ENCODE data around the gene PXDN.
A peak's percentile ranks its signal among the peaks of the same experiment; 100 is the strongest.

Gene PXDN

DNA sequence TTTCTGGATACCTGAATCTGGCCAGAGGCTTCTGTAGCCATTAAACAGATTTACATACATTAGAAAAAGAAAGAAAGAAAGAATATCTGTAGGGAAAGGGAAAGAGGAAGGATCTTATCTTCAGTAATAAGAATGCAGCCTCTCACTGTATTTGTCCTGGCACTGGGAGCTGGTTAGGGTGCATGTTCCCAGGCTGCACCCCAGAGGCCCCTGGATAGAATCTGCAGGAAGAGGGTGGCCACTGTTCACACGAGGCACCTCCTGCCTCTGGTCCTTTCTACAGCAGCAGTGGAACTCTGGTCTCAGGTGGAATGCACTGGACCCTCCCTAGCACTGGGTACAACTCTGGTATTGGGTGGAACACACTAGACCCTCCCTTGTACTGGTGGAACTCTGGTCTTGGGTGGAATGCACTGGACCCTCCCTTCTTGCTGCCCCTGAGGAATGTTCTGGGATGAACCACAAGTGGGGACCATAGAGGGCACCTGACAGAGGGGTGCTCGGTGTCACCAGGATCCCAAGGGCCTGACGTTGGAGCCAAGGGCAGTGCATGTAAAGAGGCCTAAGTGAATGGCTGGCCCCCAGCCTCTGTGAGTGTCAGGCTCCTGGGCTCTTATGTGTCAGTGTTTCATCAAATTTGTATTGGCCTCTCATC, 27.4 kb upstream of the PXDN start:
- no peak overlapping the region for H2AFZ ChIP-seq (ENCODE audit: low read length)
- no peaks in the 10 kb centered on the region for H3K9me2 ChIP-seq (replicated peaks; ENCODE audit: insufficient read depth, low read length)
- no peak overlapping the region for H3K27ac ChIP-seq (ENCODE audit: low read length)
- H3K4me1 ChIP-seq (ENCODE audit: low read length), result no peaks in the 10 kb centered on the region
- no peaks in the 10 kb centered on the region for H3F3A ChIP-seq (ENCODE audit: insufficient read depth, low read length)
- no peaks in the 10 kb centered on the region for H4K20me1 ChIP-seq (ENCODE audit: insufficient read depth, low read length)
- TF ChIP-seq EZH2 (optimal IDR thresholded peaks at IDR 0.05; ENCODE audit: low read depth, low read length) (no peak), EZH2phosphoT487 (IDR thresholded peaks at IDR 0.05; ENCODE audit: low read length) (no peak)
- TF ChIP-seq, protein P1, sequence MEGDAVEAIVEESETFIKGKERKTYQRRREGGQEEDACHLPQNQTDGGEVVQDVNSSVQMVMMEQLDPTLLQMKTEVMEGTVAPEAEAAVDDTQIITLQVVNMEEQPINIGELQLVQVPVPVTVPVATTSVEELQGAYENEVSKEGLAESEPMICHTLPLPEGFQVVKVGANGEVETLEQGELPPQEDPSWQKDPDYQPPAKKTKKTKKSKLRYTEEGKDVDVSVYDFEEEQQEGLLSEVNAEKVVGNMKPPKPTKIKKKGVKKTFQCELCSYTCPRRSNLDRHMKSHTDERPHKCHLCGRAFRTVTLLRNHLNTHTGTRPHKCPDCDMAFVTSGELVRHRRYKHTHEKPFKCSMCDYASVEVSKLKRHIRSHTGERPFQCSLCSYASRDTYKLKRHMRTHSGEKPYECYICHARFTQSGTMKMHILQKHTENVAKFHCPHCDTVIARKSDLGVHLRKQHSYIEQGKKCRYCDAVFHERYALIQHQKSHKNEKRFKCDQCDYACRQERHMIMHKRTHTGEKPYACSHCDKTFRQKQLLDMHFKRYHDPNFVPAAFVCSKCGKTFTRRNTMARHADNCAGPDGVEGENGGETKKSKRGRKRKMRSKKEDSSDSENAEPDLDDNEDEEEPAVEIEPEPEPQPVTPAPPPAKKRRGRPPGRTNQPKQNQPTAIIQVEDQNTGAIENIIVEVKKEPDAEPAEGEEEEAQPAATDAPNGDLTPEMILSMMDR (IDR thresholded peaks at IDR 0.05; ENCODE audit: low read length), result no peak
- H3K79me2 ChIP-seq (ENCODE audit: low read length), result no peaks in the 10 kb centered on the region
- H3K4me2 ChIP-seq (ENCODE audit: low read depth, low read length), result no peak overlapping the region
- DNase-seq, result no peak
- no peaks in the 10 kb centered on the region for H3K27me3 ChIP-seq (replicated peaks; ENCODE audit: insufficient read depth, low read length)
- no peak overlapping the region for H3K4me3 ChIP-seq (ENCODE audit: low read length)
- H3K9ac ChIP-seq (ENCODE audit: low read length), result no peak overlapping the region
- no peaks in the 10 kb centered on the region for H3K9me3 ChIP-seq (replicated peaks; ENCODE audit: insufficient read depth, low read length)
- no peaks in the 10 kb centered on the region for H3K36me3 ChIP-seq (replicated peaks; ENCODE audit: insufficient read depth, low read length)

DNA sequence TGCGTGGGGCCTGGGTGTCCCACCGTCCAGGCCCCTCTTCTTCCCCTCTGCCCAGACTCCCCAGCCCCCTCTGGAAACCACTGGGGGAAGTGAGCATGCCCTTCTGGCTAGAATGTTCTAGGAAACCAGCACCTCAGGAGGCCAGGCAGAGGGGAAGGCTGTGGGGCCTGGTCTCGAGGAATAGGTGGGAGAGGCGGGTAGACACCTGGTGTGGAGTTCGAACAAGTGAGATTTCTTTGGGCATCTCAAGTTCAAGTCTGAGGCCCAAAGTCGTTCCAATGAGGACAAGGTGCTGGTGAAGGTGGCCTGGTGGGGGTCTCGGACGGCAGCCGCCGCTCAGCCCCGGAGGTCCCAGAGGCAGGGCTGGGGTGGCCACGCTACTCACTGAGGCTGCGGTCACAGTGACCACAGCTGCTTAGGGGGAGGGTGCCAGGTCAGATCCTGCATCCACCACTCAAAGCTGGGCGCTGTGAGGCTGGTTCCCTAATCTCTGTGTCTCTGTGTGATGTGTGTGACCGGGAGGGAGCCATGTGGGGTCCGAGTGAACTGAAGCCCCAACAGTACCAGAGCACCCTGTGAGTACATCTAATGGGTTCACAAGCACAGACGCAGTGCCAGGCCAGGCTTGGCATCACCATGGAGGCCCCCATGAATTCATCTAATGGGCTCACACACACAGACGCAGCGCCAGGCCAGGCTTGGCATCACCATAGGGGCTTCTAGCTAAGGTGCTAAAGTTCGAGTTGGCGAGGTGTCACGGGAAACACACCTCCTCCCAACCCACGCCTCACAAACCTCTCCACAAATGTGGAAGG, 26.5 kb upstream of the PXDN start:
- Histone ChIP-seq H3K9me2 (replicated peaks; ENCODE audit: insufficient read depth, low read length) (no peaks in the 10 kb centered on the region), H3K9ac (ENCODE audit: low read length) (no peak overlapping the region), H3K27me3 (replicated peaks; ENCODE audit: insufficient read depth, low read length) (no peaks in the 10 kb centered on the region), H3F3A (ENCODE audit: insufficient read depth, low read length) (no peaks in the 10 kb centered on the region), H3K4me2 (ENCODE audit: low read depth, low read length) (no peak overlapping the region), H3K36me3 (replicated peaks; ENCODE audit: insufficient read depth, low read length) (no peaks in the 10 kb centered on the region), H3K4me1 (ENCODE audit: low read length) (no peaks in the 10 kb centered on the region), H3K4me3 (ENCODE audit: low read length) (no peak overlapping the region), H2AFZ (ENCODE audit: low read length) (no peak overlapping the region), H3K27ac (ENCODE audit: low read length) (no peak overlapping the region), H3K9me3 (replicated peaks; ENCODE audit: insufficient read depth, low read length) (no peaks in the 10 kb centered on the region), H4K20me1 (ENCODE audit: insufficient read depth, low read length) (no peaks in the 10 kb centered on the region), H3K79me2 (ENCODE audit: low read length) (no peaks in the 10 kb centered on the region)
- DNase-seq, result no peak
- TF ChIP-seq, protein P1 (IDR thresholded peaks at IDR 0.05; ENCODE audit: low read length), result no peak
- TF ChIP-seq EZH2phosphoT487 (IDR thresholded peaks at IDR 0.05; ENCODE audit: low read length) (no peak), EZH2 (optimal IDR thresholded peaks at IDR 0.05; ENCODE audit: low read depth, low read length) (no peak)

DNA sequence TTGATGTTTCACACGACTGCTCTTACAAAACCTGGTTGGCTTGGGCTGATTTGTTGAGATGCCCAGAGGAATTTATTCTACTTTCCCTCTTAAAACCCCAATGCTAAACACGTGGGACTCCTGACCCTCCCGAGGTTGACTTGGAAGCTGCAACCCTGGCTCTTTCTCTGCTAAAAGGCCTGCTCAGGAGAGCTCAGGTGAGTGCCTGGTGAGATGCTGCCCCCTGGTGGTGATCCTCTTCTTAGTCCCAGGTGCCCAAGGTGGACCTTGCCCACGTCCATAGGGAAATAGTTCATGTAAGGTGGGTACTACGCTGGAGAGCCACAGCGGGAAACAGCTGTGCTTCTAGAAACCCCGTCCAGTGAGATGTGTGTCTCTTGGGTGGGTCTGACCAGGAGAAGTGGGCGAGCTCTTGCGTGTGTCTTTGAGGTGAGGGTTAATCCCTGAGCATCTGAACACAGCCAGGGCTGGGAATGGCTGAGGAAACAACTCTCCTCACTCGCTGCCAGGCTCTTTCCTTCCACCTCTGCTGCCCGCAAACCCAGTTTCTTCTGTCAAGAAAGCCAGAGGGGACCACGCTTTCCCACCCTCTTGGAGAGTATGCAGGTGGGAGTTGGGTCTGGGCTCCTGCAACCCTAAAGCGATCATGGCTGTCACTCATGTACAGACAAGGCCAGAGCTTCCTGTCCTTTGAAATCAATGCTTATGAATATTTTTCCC, 25.5 kb upstream of the PXDN start:
- H3F3A ChIP-seq (ENCODE audit: insufficient read depth, low read length), result no peaks in the 10 kb centered on the region
- H3K27ac ChIP-seq (ENCODE audit: low read length), result no peak overlapping the region
- no peaks in the 10 kb centered on the region for H3K79me2 ChIP-seq (ENCODE audit: low read length)
- H3K9me2 ChIP-seq (replicated peaks; ENCODE audit: insufficient read depth, low read length), result no peaks in the 10 kb centered on the region
- no peak overlapping the region for H2AFZ ChIP-seq (ENCODE audit: low read length)
- no peaks in the 10 kb centered on the region for H3K4me1 ChIP-seq (ENCODE audit: low read length)
- no peaks in the 10 kb centered on the region for H3K9me3 ChIP-seq (replicated peaks; ENCODE audit: insufficient read depth, low read length)
- no peak overlapping the region for H3K4me3 ChIP-seq (ENCODE audit: low read length)
- no peak overlapping the region for H3K9ac ChIP-seq (ENCODE audit: low read length)
- no peak for TF ChIP-seq EZH2 (optimal IDR thresholded peaks at IDR 0.05; ENCODE audit: low read depth, low read length)
- TF ChIP-seq, protein P1 (IDR thresholded peaks at IDR 0.05; ENCODE audit: low read length), result peak; percentile 61
- no peaks in the 10 kb centered on the region for H4K20me1 ChIP-seq (ENCODE audit: insufficient read depth, low read length)
- H3K36me3 ChIP-seq (replicated peaks; ENCODE audit: insufficient read depth, low read length), result no peaks in the 10 kb centered on the region
- peak; percentile 45 for DNase-seq
- no peak overlapping the region for H3K4me2 ChIP-seq (ENCODE audit: low read depth, low read length)
- H3K27me3 ChIP-seq (replicated peaks; ENCODE audit: insufficient read depth, low read length), result no peaks in the 10 kb centered on the region

Data from MM.1S (cell line).